ENCODE data around the gene SLU7.

SLU7 gene

GRCh38 chr5:160418561-160419457 lies at the start of gene SLU7:
TSS of gene SLU7 (minus strand) at chr5:160419081. CDS start at chr5:160415294, 3,787 bp downstream.
- DNase-seq: peak; percentile 87

- no peak for DNase-seq
Observed at GRCh38 chr5:160468363-160468975, 49.6 kb upstream of the SLU7 start.

DNA sequence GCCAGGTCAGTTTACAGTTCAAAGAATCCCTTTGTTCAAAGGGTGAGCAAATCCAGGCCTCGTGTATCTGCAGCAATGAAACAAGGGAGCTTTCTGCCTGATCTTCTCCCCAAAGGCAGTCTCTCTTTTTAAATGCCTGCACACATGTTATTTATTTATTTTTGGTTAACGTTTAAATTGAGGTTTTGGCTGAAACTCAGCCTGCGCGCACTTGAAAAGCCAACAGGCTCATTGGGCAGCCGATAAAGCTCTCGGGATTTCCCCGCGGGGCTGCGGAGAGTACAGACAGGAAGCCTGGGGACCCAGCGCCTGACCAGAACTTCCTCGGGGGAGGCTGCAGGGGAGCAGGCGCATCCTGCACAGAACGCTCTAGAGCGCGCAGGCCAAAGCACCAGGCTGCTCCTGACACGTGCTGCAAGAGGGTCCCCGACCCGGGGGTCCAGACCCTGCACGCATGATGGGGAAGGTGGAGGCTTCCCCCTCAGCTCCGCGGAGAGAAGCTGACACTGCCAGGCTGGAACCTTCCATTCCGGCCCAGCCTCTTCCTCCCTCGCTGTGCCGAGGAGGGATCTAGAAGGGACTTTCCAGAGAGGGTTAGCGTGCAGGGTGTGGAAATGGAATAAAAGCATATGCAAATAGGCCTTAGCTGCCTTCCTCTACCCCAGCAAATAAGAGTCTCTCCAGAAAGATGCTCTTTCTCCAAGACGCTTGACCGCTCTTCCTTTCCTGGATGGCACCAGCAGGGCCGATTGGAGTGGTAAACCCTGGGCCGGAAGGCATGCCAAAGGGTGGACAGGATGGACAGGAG lies 48.9 kb upstream of the SLU7 start:
- peak; percentile 50 for DNase-seq

- no peak for DNase-seq
Observed at GRCh38 chr5:160466889-160467554, 48.1 kb upstream of the SLU7 start.

DNA sequence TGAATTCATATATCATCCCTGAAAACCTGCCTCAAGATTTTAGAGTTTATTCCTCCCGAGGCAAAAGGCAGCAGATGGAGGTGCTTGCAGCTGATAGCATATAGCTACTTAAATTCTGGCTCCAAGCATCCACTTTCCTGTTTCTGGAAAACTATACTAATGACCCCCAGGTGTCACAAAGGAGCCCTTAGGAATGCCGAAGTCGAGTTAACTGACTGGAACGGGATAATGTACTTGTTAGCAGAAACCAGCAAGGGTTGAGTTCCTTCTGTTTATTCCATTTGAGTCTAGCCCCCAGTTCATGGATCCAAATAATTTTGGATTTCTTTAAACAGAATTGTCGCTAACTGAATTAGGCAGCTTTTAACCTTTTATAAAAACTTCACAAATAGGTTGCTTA lies 47.2 kb upstream of the SLU7 start:
- DNase-seq: no peak

- DNase-seq: no peak
Observed at GRCh38 chr5:160464466-160464797, 45.6 kb upstream of the SLU7 start.

- DNase-seq: no peak
Observed at GRCh38 chr5:160463740-160464465, 45.0 kb upstream of the SLU7 start.

- no peak for DNase-seq
Observed at GRCh38 chr5:160463227-160463626, 44.3 kb upstream of the SLU7 start.

- DNase-seq: no peak
Observed at GRCh38 chr5:160462167-160462566, 43.3 kb upstream of the SLU7 start.

DNA sequence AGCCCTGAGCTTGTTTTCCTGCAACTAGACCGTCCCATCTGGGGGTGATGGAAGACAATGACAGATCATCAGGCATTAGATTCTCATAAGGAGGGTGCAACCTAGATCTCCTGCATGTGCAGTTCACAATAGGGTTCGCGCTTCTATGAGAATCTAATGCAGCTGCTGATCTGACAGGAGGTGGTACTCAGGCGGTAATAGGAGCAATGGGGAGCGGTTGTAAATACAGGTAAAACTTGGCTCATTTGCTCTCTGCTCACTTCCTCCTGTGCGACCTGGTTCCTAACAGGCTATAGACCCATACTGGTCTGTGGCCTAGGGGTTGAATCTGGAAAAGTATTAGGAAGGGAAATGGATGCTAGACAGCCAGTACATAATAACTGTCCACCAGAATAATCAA lies 42.5 kb upstream of the SLU7 start:
- no peak for DNase-seq

DNA sequence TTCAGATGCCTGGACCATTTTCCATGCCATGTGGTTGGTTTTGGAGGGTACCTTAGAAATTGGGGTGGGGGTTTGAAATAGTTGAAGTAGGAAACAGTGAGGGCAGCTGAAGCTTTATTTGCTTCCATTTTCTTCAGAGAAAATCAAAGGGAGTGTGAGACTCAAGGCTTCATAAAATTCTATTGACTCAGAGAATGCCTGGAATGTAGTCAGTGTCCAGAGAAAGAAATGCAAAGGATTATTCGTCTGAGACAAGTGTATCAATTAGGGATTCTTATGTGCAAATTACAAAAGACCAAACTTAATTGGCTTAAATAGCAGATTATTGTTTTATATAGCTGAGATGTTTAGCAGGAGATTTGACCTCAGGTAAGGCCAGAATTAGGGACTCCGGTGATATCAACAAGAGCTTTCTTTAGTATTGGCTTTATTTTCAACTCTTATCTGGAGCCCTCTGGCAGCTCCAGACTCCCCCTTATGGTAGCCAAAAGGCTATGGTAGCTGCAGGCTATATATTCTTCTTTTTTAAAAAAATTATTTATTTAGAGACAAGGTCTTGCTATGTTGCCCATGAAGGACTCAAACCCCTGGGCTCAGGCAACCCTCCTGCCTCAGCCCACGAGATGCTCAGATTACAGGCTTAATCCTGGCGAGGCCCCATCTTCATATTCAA lies 41.6 kb upstream of the SLU7 start:
- DNase-seq: no peak

DNA sequence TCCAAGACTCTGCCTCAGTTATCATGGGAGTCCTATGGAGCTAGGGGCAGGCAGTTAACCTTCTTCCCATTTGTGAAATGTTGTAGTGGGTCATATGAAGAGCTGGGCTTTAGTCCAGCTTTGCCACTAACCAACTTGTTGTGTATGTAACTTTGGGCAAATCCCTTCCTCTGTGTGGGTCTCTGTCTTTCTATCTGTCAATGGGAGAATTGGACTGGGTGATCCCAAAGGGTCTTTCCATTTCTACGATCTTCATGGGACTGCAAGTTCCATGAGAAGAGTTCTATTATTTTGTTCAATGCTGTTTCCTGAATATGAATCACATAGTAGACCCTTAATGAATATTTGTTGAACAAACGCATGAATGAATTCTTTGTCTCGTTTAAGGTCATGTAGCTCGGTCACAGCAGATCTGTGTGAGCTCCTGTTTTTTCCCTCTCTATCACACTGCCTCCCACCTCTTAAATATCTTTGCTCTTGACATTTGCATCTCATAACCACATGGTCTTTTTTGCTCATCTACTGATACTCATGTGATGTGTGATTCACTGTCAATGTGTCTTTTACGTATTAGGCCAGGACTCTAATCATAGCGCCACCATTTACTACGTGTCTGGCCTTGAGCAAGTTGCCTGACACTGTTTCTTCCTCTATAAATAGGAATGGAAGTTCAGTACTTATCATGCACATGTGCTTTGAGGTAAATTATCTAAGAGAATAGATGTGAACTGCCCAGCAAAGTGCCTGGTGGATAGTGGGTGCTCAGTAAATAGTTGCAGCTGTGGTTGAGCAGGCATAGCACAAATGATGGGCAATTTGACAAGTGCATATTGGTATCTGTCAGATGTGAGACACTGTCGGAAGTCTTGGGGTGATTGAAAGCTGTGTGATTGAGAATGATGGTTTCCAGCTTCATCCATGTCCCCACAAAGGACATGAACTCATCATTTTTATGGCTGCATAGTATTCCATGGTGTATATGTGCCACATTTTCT lies 40.2 kb upstream of the SLU7 start:
- no peak for DNase-seq

GRCh38 chr5:160457252-160457651 lies 38.4 kb upstream of the SLU7 start:
- DNase-seq: no peak

DNA sequence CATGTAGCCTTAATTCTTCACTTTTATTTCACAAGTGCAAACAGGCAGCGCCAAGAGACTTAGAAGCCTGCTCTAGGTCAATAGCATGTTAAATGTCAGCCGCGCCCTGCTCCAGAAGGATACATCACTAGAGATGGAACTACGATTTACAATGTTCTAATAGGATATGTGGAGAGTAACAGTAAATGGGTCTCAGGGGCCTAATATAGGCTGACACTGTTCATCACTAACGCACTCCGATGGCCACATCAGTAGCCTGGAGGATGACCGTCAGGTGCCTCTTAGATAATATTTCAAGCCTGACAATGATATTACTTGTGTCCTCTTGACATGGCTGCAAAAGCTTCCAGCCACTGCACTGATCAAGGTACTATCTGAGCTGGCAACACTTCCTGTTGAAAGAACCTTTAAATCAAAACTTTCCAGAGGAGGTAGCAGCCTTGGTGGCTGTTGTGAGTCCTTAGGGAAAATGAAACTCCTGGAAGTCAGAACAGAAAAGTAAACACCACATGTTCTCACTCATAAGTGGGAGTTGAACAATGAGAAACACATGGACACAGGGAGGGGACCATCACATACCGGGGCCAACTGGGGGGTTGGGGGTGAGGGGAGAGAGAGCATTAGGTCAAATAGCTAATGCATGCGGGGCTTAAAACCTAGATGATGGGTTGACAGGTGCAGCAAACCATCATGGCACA lies 37.7 kb upstream of the SLU7 start:
- no peak for DNase-seq

- no peak for DNase-seq
Observed at GRCh38 chr5:160455600-160455999, 36.7 kb upstream of the SLU7 start.

DNA sequence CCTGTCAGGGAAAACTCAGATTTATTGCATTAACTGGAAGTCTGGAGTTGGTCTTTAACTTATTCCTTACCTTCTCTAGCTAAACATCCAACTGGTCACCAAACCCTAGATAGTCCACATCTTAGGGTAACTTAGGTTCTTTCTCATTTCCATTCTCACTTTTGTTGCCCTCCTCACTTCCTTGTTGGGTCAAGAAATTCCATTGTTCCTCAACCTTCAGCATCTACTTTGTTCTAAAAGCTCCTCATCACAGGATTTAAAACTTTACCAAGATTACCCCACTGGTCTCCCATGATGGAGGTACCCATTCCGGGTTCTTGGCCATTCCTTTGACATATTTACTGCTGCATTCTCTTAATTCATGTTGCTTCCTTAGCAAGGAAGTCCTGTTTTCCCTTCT lies 34.9 kb upstream of the SLU7 start:
- DNase-seq: no peak

DNA sequence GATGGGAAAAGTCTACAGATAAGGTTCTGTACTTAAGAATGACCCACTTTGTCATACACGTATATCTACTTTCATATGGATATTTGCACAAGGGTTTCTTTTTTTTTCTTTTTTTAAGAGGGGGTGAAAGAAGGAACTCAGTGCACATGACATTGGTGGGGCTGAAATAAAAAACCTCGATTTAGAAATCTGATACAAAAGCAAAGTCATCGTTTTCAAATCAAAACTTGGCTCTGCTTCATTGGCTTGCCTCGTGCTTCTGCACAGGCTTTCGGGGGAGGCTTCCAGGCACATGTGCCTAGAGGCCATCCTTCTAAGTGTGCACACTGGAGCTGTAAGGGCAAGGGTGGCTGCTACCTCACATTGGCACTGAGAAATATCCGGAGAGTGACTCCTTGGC lies 33.9 kb upstream of the SLU7 start:
- DNase-seq: no peak

GRCh38 chr5:160452036-160452435 lies 33.2 kb upstream of the SLU7 start:
- DNase-seq: no peak

GRCh38 chr5:160451281-160451680 lies 32.4 kb upstream of the SLU7 start:
- no peak for DNase-seq

Measured in activated CD4-positive, alpha-beta T cell treated with anti-CD3 and anti-CD28 coated beads for 1 hour (primary cell).